ENCODE data around the gene TDRD7.
"Not testable (repeated sequence)": the region's sequence is repeated elsewhere in the genome, so short reads cannot be mapped to it uniquely, and the experiment has no call there.

The TDRD7 gene

DNA sequence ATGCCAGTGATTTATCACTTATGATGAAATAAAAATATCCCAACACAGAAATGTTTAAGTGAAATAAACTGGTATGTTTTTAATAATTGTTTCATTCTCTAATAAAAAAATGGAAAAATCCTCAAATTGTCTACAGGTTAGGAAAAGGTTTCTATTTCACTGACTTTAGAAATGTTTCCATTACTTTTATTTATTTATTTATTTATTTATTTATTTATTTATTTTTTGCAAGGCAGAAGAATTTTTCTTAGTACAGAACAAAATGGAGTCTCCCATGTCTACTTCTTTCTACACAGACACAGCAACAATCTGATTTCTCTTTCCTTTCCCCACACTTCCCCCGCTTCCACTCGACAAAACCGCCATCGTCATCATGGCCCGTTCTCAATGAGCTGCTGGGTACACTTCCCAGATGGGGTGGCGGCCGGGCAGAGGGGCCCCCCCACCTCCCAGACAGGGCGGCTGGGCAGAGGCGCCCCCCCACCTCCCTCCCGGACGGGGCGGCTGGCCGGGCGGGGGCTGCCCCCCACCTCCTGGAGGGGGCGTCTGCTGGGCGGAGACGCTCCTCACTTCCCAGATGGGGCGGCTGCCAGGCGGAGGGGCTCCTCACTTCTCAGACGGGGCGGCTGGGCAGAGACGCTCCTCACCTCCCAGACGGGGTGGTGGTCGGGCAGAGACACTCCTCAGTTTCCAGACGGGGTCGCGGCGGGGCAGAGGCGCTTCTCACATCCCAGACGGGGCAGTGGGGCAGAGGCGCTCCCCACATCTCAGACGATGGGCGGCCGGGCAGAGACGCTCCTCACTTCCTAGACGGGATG lies 85.9 kb downstream of the TDRD7 start (continued):
- TF ChIP-seq, protein P1, sequence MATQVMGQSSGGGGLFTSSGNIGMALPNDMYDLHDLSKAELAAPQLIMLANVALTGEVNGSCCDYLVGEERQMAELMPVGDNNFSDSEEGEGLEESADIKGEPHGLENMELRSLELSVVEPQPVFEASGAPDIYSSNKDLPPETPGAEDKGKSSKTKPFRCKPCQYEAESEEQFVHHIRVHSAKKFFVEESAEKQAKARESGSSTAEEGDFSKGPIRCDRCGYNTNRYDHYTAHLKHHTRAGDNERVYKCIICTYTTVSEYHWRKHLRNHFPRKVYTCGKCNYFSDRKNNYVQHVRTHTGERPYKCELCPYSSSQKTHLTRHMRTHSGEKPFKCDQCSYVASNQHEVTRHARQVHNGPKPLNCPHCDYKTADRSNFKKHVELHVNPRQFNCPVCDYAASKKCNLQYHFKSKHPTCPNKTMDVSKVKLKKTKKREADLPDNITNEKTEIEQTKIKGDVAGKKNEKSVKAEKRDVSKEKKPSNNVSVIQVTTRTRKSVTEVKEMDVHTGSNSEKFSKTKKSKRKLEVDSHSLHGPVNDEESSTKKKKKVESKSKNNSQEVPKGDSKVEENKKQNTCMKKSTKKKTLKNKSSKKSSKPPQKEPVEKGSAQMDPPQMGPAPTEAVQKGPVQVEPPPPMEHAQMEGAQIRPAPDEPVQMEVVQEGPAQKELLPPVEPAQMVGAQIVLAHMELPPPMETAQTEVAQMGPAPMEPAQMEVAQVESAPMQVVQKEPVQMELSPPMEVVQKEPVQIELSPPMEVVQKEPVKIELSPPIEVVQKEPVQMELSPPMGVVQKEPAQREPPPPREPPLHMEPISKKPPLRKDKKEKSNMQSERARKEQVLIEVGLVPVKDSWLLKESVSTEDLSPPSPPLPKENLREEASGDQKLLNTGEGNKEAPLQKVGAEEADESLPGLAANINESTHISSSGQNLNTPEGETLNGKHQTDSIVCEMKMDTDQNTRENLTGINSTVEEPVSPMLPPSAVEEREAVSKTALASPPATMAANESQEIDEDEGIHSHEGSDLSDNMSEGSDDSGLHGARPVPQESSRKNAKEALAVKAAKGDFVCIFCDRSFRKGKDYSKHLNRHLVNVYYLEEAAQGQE (tag by site-specific recombination; IDR thresholded peaks at IDR 0.05): peak; percentile 72
- TF ChIP-seq ZNF121 (tag by site-specific recombination; IDR thresholded peaks at IDR 0.05) (0 out of 2 replicates have a peak, but pooled peaks have one; percentile 17), ZNF654 (tag by site-specific recombination; IDR thresholded peaks at IDR 0.05; ENCODE audit: low read depth) (peak; percentile 22; the same call in 1 of the 2 replicates), ZNF510 (tag by site-specific recombination; IDR thresholded peaks at IDR 0.05; ENCODE audit: insufficient replicate concordance) (peak; percentile 86), ZNF623 (tag by site-specific recombination; IDR thresholded peaks at IDR 0.05) (peak; percentile 70)

DNA sequence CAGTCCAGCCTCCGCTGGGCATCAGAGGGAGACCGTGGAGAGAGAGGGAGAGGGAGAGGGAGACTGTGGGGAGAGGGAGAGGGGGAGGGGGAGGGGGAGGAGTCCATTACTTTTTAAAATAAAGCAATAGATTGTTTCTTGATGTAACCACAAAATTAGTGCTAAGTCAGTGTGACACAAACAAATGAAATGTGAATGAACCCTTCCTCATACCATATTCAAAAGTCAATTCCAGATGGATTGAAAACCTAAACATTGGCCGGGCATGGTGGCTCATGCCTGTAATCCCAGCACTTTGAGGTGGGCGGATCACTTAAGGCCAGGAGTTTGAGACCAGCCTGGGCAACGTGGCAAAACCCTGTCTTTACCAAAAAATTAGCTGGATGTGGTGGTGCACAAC lies 87.0 kb downstream of the TDRD7 start:
- H3K36me3 ChIP-seq (ENCODE audit: control insufficient read depth in 2 of 2, insufficient read depth in 1 of 2, low read length in 2 of 2): peaks cover 0 to 12% of the 10 kb centered on the region in 2 experiments; a peak in 1 of 3 replicates
- H3K9me3 ChIP-seq (ENCODE audit: control insufficient read depth, insufficient read depth, low read depth, low read length); POLR2A ChIA-PET; H3K27ac ChIP-seq (ENCODE audit: extremely low read depth, low read depth, low read length); H3K4me1 ChIP-seq (ENCODE audit: control insufficient read depth, insufficient read depth, low read length); H3K4me3 ChIP-seq (ENCODE audit: low read depth, low read length): not testable (repeated sequence)
- CTCF ChIA-PET: interaction anchor here (0.6 kb wide), 1 partner anchor 1085 kb away, joined by 5 read pairs; no protein-coding TSS in a partner anchor

DNA sequence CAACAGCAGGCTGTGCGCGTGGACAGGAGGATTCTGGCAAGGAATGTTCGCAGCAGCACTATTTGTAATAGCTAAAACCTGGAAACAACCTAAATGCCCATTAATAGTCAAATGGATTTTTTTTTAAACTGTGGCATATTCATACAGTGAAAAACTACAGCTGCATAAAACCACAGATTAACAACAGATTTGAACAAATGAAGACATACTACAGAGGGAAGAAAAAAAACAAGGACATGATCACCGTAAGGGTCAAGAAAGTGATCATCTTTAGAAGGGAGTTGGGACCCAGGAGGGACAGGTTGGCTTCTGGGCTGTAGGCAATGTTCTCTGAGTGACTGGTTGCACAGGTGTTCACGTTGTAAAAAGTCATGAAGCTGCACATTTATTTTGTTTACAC lies 88.4 kb downstream of the TDRD7 start:
- H3K9me3 ChIP-seq (ENCODE audit: control insufficient read depth, insufficient read depth, low read depth, low read length): no peaks in the 10 kb centered on the region
- no peak overlapping the region for H3K27ac ChIP-seq (ENCODE audit: extremely low read depth, low read depth, low read length)
- ChIA-PET POLR2A (interaction anchor here (1.4 to 2.1 kb wide), 2 partner anchors 19 to 98 kb away, joined by 5 to 8 read pairs; no protein-coding TSS in a partner anchor), CTCF (interaction anchor here (0.6 to 4.8 kb wide), 10 partner anchors 12 to 127 kb away, joined by 3 to 45 read pairs (median 5); no protein-coding TSS in a partner anchor)
- peaks cover 2% of the 10 kb centered on the region; the same call in 1 of the 2 replicates for H3K4me1 ChIP-seq (ENCODE audit: control insufficient read depth, insufficient read depth, low read length)
- H3K4me3 ChIP-seq (ENCODE audit: low read depth, low read length): no peak overlapping the region
- no peak for TF ChIP-seq SCRT1 (tag by site-specific recombination; IDR thresholded peaks at IDR 0.05; ENCODE audit: borderline replicate concordance)
- TF ChIP-seq, protein P2, sequence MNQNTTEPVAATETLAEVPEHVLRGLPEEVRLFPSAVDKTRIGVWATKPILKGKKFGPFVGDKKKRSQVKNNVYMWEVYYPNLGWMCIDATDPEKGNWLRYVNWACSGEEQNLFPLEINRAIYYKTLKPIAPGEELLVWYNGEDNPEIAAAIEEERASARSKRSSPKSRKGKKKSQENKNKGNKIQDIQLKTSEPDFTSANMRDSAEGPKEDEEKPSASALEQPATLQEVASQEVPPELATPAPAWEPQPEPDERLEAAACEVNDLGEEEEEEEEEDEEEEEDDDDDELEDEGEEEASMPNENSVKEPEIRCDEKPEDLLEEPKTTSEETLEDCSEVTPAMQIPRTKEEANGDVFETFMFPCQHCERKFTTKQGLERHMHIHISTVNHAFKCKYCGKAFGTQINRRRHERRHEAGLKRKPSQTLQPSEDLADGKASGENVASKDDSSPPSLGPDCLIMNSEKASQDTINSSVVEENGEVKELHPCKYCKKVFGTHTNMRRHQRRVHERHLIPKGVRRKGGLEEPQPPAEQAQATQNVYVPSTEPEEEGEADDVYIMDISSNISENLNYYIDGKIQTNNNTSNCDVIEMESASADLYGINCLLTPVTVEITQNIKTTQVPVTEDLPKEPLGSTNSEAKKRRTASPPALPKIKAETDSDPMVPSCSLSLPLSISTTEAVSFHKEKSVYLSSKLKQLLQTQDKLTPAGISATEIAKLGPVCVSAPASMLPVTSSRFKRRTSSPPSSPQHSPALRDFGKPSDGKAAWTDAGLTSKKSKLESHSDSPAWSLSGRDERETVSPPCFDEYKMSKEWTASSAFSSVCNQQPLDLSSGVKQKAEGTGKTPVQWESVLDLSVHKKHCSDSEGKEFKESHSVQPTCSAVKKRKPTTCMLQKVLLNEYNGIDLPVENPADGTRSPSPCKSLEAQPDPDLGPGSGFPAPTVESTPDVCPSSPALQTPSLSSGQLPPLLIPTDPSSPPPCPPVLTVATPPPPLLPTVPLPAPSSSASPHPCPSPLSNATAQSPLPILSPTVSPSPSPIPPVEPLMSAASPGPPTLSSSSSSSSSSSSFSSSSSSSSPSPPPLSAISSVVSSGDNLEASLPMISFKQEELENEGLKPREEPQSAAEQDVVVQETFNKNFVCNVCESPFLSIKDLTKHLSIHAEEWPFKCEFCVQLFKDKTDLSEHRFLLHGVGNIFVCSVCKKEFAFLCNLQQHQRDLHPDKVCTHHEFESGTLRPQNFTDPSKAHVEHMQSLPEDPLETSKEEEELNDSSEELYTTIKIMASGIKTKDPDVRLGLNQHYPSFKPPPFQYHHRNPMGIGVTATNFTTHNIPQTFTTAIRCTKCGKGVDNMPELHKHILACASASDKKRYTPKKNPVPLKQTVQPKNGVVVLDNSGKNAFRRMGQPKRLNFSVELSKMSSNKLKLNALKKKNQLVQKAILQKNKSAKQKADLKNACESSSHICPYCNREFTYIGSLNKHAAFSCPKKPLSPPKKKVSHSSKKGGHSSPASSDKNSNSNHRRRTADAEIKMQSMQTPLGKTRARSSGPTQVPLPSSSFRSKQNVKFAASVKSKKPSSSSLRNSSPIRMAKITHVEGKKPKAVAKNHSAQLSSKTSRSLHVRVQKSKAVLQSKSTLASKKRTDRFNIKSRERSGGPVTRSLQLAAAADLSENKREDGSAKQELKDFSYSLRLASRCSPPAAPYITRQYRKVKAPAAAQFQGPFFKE (tag by site-specific recombination; IDR thresholded peaks at IDR 0.05; ENCODE audit: borderline replicate concordance): no peak
- no peak for TF ChIP-seq IKZF3 (tag by site-specific recombination; IDR thresholded peaks at IDR 0.05)
- no peak for TF ChIP-seq ZNF426 (tag by site-specific recombination; IDR thresholded peaks at IDR 0.05)
- TF ChIP-seq KLF9 (tag by site-specific recombination; IDR thresholded peaks at IDR 0.05; ENCODE audit: low read depth): no peak
- TF ChIP-seq, protein P3, sequence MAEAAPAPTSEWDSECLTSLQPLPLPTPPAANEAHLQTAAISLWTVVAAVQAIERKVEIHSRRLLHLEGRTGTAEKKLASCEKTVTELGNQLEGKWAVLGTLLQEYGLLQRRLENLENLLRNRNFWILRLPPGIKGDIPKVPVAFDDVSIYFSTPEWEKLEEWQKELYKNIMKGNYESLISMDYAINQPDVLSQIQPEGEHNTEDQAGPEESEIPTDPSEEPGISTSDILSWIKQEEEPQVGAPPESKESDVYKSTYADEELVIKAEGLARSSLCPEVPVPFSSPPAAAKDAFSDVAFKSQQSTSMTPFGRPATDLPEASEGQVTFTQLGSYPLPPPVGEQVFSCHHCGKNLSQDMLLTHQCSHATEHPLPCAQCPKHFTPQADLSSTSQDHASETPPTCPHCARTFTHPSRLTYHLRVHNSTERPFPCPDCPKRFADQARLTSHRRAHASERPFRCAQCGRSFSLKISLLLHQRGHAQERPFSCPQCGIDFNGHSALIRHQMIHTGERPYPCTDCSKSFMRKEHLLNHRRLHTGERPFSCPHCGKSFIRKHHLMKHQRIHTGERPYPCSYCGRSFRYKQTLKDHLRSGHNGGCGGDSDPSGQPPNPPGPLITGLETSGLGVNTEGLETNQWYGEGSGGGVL (tag by site-specific recombination; IDR thresholded peaks at IDR 0.05): no peak
- no peak for TF ChIP-seq ZNF785 (tag by site-specific recombination; IDR thresholded peaks at IDR 0.05)
- TF ChIP-seq, protein P4, sequence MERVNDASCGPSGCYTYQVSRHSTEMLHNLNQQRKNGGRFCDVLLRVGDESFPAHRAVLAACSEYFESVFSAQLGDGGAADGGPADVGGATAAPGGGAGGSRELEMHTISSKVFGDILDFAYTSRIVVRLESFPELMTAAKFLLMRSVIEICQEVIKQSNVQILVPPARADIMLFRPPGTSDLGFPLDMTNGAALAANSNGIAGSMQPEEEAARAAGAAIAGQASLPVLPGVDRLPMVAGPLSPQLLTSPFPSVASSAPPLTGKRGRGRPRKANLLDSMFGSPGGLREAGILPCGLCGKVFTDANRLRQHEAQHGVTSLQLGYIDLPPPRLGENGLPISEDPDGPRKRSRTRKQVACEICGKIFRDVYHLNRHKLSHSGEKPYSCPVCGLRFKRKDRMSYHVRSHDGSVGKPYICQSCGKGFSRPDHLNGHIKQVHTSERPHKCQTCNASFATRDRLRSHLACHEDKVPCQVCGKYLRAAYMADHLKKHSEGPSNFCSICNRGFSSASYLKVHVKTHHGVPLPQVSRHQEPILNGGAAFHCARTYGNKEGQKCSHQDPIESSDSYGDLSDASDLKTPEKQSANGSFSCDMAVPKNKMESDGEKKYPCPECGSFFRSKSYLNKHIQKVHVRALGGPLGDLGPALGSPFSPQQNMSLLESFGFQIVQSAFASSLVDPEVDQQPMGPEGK (tag by site-specific recombination; IDR thresholded peaks at IDR 0.05): no peak
- TF ChIP-seq, protein P5, sequence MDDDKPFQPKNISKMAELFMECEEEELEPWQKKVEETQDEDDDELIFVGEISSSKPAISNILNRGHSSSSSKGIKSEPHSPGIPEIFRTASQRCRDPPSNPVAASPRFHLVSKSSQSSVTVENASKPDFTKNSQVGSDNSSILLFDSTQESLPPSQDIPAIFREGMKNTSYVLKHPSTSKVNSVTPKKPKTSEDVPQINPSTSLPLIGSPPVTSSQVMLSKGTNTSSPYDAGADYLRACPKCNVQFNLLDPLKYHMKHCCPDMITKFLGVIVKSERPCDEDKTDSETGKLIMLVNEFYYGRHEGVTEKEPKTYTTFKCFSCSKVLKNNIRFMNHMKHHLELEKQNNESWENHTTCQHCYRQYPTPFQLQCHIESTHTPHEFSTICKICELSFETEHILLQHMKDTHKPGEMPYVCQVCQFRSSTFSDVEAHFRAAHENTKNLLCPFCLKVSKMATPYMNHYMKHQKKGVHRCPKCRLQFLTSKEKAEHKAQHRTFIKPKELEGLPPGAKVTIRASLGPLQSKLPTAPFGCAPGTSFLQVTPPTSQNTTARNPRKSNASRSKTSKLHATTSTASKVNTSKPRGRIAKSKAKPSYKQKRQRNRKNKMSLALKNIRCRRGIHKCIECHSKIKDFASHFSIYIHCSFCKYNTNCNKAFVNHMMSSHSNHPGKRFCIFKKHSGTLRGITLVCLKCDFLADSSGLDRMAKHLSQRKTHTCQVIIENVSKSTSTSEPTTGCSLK (tag by site-specific recombination; IDR thresholded peaks at IDR 0.05): no peak
- peaks cover 0 to 12% of the 10 kb centered on the region in 2 experiments; a peak in 1 of 3 replicates for H3K36me3 ChIP-seq (ENCODE audit: control insufficient read depth in 2 of 2, insufficient read depth in 1 of 2, low read length in 2 of 2)

Measured in HEK293 (cell line).